Omental fat pad (tissue), 4 donors: ENCODE data around the gene SYNPO. TPM values are rescaled to one million over a fixed set of nuclear protein-coding genes. Genes with fewer than 3 reads are reported as not detected.
A peak's percentile ranks its signal among the peaks of the same experiment; 100 is the strongest.

Source experiments
- ATAC-seq: fragments of 150-250 bp; one replicate; pipeline ENCODE4 v1.9.1; 2016; ENCODE audit warnings: mild to moderate bottlenecking, moderate library complexity; ENCODE audit not compliant: low FRiP score
- DNase-seq: peaks from one replicate; pipeline ENCODE4 v3.0.0-alpha.2; 2019; ENCODE audit warnings: low spot score
- CTCF ChIP-seq, 3 donors: fragments of 450-650 bp; IDR thresholded peaks; one replicate each; pipeline ENCODE4 v1.5.1; 2016 to 2017; ENCODE audit warnings: antibody characterized with exemption in 3 of 3, mild to moderate bottlenecking in 3 of 3, moderate library complexity in 2 of 3
- total RNA-seq, 4 donors: library from RNA; depleted of rRNA; stranded (reverse); fragments of >200 nt; gene quantifications; one replicate each; pipeline ENCODE4 v1.1.0, GENCODE V29; 2016

SYNPO gene
- total RNA-seq, 4 donors from 2014 or later: 12.2 to 43.6 (median 26.1) TPM

- TF ChIP-seq CTCF (IDR thresholded peaks at IDR 0.05): no peak
- DNase-seq: no peak
- no peak for ATAC-seq
Observed at GRCh38 chr5:150662731-150663516, 22.5 kb downstream of the SYNPO start.

GRCh38 chr5:150663936-150664335 is 23.5 kb downstream of the SYNPO start:
- no peak for ATAC-seq
- TF ChIP-seq CTCF (IDR thresholded peaks at IDR 0.05): no peak
- no peak for DNase-seq

- ATAC-seq: no peak
- DNase-seq: no peak
- TF ChIP-seq CTCF (IDR thresholded peaks at IDR 0.05): no peak
Observed at GRCh38 chr5:150665044-150665443, 24.6 kb downstream of the SYNPO start.

GRCh38 chr5:150670275-150670947 is 30.0 kb downstream of the SYNPO start:
- ATAC-seq (no peak), DNase-seq (no peak)
- no peak for TF ChIP-seq CTCF (IDR thresholded peaks at IDR 0.05)

GRCh38 chr5:150670948-150671310 is 30.5 kb downstream of the SYNPO start:
- TF ChIP-seq CTCF (IDR thresholded peaks at IDR 0.05): no peak
- DNase-seq (no peak), ATAC-seq (no peak)

- no peak for TF ChIP-seq CTCF (IDR thresholded peaks at IDR 0.05)
- ATAC-seq: peak; percentile 10
Observed at GRCh38 chr5:150671509-150672236, 31.2 kb downstream of the SYNPO start.

More at GRCh38 chr5:150671509-150672236, 31.2 kb downstream of the SYNPO start:
- no peak for DNase-seq
